GM19035 (cell line): ENCODE measurements around the gene SDR39U1.
A peak's percentile ranks its signal among the peaks of the same experiment; 100 is the strongest.

ENCODE experiments used
- ATAC-seq: cut with Tn5 transposase; IDR thresholded peaks from one replicate; pipeline ENCODE4 v1.9.1; 2021; ENCODE audit not compliant: unreplicated experiment

SDR39U1 gene

GRCh38 chr14:24443053-24443665, 583 bp upstream of the SDR39U1 start:
- ATAC-seq = no peak

GRCh38 chr14:24441904-24442239, 704 bp downstream of the SDR39U1 start:
- no peak for ATAC-seq

- ATAC-seq = no peak
These were observed 1.1 kb downstream of the SDR39U1 start for GRCh38 chr14:24441485-24441884.

- no peak for ATAC-seq
These were observed 1.8 kb downstream of the SDR39U1 start for GRCh38 chr14:24440606-24441399.

DNA sequence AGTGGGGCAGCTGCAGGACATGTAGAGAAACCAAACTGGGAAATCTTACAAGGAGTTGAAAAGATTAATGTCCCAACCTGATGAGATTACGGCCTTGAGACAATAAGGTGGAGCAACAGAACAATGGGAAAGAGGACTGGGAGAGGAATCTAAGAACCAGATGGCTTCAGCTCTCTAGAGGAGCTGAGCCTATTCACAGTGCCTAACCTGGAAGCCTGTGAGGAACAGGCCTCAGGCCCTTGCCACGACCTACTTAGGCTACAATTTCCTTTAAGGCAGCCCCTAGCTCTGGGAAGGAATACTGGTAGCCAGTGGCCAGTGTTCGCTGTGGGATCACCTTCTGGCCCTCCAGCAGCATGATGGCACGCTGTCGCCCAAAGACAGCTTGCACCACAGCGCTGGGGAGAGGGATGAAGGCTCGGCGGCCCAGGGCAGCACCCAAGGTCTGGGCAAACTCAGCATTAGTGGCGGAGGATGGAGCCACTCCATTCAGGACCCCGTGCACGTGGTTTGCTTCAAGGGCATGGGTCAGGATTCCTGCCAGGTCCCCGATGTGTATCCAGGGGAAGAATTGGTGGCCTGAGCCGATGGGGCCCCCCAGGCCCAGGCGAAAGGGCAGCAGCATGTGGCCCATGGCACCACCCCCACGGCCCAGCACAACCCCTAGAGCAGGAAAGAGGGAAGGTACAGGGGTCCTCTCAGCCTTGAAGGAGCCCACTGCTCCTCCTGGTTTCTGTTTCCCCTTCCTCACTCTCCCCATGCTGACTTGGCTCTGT, 2.6 kb downstream of the SDR39U1 start:
- ATAC-seq = no peak

GRCh38 chr14:24439257-24439656, 3.3 kb downstream of the SDR39U1 start:
- ATAC-seq = no peak

- no peak for ATAC-seq
These were observed 4.1 kb downstream of the SDR39U1 start for GRCh38 chr14:24438223-24439097.

GRCh38 chr14:24437736-24438067, 4.9 kb downstream of the SDR39U1 start:
- no peak for ATAC-seq

DNA sequence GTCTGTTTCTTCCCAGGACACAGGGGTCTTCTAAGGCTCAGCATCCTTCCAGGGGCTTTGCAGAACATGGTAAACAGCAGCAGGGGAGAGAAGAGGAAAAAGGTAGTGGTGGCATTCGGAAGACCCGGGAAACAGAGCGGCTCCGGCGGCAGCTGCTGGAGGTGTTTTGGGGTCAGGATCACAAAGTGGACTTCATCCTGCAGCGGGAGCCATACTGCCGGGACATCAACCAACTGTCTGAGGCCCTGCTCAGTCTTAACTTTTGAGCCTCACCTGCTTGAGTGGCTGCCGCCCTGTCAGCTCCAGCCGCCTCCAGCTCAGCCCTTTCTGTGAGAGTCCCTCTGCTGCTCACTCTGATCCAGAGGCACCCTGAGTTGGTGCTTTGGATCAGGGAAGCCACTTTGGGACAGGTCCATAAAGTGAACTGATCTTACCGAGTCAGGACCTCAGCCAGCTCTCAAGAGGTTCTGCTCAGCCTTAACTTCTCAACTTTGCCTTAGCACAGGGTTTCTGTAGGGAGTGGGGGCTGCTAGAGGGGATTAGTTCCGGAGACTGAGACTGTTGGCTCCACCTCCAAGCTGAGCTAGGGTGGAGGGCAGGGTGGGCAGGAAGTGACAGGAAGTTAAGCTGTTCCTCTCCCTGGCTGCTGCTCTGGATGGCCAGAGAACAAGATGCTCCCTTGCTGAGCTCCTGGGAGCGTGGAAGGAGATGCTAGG, 5.4 kb downstream of the SDR39U1 start:
- ATAC-seq = no peak

DNA sequence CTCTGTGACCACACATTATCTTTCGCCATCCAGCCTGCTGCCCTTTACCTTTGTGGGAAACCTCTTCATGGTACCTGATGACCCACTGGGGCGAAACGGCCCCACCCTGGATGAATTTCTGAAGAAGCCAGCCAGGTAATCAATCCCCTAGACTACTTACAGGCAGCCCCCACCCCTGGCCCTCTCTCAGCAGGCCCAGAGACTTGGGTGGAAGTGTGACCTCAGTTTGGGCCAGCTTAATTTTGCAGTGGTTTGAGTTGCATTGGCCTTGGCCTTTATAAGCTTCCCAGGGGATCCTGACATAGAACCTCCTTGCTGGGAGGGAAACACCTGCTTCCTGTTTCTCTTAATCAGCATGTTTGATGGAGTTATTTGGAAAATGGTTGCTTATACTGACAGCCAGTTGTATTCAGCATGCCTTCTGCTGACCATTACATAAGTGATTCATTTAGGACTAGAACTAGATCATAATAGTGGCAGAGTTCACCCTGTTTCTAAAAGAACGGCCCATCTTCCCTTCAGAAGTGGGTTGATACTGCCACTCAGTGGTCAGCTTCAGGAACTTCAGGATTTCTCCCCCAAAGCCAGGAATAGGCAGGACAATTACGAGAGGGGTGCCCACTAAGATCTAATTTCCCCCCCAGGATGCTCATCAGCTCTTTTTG, 6.1 kb downstream of the SDR39U1 start:
- ATAC-seq = no peak

DNA sequence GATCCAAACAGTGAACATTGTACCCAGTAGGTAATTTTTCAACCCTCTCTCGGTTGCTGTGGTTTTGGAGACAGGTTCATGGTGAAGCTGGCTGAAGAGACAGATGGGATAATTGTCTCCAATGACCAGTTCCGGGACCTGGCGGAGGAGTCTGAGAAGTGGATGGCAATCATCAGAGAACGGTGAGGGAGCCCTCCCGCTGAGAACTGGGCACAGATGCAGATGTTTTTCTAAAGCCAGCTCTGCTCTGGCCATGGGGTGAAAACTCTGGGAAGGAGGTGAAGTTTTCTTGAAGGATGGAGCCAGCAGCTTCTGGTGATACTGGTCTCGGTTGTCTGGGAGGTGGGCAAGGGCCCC, 6.6 kb downstream of the SDR39U1 start:
- ATAC-seq = no peak

DNA sequence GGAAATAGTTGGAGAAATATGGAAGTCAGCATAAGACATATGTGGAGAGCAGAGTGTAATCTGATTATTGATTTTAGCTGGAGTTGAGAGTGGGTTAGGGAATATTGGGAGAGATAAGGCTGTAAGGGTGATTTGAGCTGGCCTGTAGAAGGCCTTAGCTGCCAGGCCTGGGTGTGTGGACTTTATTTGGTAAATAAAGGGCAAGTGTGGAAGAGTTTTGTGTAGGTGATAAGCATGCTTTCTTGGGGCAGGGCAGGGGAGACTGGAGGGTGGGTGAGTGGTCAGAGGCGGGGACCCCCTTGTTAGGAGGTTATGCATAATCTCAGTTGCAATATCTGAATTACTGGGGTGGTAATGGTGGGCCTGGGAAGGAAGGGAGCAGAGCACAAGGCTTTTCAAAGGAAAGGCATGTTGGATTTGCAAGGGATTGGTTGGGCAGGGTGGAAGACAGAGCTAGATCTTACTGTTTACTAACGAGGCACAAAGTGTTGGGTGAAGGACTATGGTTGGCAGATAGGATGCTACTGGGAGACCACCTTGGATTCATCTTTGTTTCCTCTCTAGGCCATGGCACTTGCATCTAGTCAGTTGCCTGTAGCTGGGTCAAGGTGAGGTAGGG, 7.3 kb downstream of the SDR39U1 start:
- no peak for ATAC-seq

DNA sequence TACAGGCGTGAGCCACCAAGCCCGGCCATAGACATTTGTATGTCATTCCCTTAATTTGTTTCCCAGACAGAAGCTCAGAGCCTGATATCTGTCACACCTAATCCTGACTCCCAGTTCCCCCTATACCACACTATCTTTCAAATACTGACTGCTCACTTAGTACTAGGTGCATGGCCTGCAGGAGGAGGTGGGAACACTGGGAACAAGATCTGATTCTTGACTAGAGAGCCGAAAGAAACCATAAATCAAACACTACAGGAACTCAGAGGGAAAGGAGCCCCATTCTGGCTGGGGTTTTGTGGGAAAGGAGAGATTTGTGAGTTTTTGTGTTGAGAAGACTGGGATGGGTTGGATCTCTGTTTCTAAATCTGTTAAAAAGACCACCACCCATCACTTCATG, 7.9 kb downstream of the SDR39U1 start:
- ATAC-seq = no peak

- no peak for ATAC-seq
These were observed 8.5 kb downstream of the SDR39U1 start for GRCh38 chr14:24434036-24434435.

- no peak for ATAC-seq
These were observed 10.1 kb downstream of the SDR39U1 start for GRCh38 chr14:24432259-24433131.

DNA sequence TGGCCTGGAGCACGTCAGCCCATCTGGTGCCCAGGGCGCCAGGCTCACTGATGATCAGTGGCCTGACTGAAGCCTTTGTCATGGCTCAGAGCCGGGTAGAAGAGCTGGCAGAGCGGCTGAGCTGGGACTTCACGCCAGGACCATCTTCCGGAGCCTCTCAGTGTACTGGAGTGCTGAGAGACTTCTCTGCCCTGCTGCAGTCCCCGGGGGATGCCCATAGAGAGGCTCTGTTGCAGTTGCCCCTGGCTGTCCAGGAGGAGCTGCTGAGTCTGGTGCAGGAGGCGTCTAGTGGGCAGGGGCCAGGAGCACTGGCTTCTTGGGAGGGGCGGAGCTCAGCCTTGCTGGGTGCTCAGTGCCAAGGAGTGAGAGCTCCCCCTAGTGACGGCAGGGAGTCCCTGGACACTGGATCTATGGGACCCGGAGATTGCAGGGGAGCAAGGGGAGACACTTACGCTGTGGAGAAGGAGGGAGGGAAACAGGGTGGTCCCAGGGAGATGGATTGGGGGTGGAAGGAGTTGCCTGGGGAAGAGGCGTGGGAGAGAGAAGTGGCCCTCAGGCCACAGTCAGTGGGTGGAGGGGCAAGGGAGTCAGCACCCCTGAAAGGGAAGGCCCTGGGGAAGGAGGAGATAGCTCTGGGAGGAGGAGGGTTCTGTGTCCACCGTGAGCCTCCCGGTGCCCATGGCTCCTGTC, 10.9 kb downstream of the SDR39U1 start:
- peak; percentile 55 for ATAC-seq

- ATAC-seq = peak; percentile 33
These were observed 11.7 kb downstream of the SDR39U1 start for GRCh38 chr14:24430682-24431568.
